AG04449 (cell line): ENCODE data around the gene FLVCR1.

Experiments
- CTCF ChIA-PET: fragments of 350-600 bp; formaldehyde crosslinking; extraction: SDS; loops from one replicate; lab custom pipeline; 2021; ENCODE audit warnings: antibody characterized with exemption; lab: Yijun Ruan, JAX
- POLR2A ChIA-PET: fragments of 400-600, 350-600 bp; formaldehyde crosslinking; extraction: SDS; loops from one replicate; lab custom pipeline; 2020; ENCODE audit warnings: antibody characterized with exemption, inconsistent platforms; lab: Yijun Ruan, JAX
- DNase-seq: peaks from one replicate; pipeline ENCODE4 v3.0.0-alpha.2; 2010; ENCODE audit warnings: low read depth, low spot score
- H3K4me3 ChIP-seq: 2 replicates; pipeline ENCODE4 v1.5.1; 2011; ENCODE audit warnings: low read depth, mild to moderate bottlenecking, control low read depth, low read length
- CTCF ChIP-seq: IDR thresholded peaks from one replicate; pipeline ENCODE4 v1.5.1; 2011; ENCODE audit warnings: mild to moderate bottlenecking, moderate library complexity, low read length, control low read depth, inconsistent platforms; ENCODE audit not compliant: insufficient read depth; ENCODE audit errors: missing control alignments

FLVCR1 gene

GRCh38 chr1:212917858-212918257, 59.8 kb downstream of the FLVCR1 start:
- TF ChIP-seq CTCF: no peak
- ChIA-PET CTCF (no interaction called here), POLR2A (no interaction called here)
- DNase-seq: no peak
- H3K4me3 ChIP-seq: no peak overlapping the region

- no peak overlapping the region for H3K4me3 ChIP-seq
- ChIA-PET POLR2A (no interaction called here), CTCF (interaction anchor here (0.6 kb wide), 1 partner anchor 68 kb away, joined by 4 read pairs; no protein-coding TSS in a partner anchor)
- TF ChIP-seq CTCF: no peak
- no peak for DNase-seq
These were observed 60.7 kb downstream of the FLVCR1 start for GRCh38 chr1:212918824-212919223.

GRCh38 chr1:212920246-212920645, 62.2 kb downstream of the FLVCR1 start:
- ChIA-PET CTCF (interaction anchor here (1.0 kb wide), 1 partner anchor 11 kb away, joined by 3 read pairs; no protein-coding TSS in a partner anchor), POLR2A (no interaction called here)
- no peak for DNase-seq
- TF ChIP-seq CTCF: no peak
- H3K4me3 ChIP-seq: no peak overlapping the region

- POLR2A ChIA-PET: no interaction called here
- TF ChIP-seq CTCF: no peak
- no peak for DNase-seq
- CTCF ChIA-PET: interaction anchor here (1.0 kb wide), 1 partner anchor 12 kb away, joined by 3 read pairs; no protein-coding TSS in a partner anchor
- no peak overlapping the region for H3K4me3 ChIP-seq
These were observed 62.8 kb downstream of the FLVCR1 start for GRCh38 chr1:212920896-212921295.

DNA sequence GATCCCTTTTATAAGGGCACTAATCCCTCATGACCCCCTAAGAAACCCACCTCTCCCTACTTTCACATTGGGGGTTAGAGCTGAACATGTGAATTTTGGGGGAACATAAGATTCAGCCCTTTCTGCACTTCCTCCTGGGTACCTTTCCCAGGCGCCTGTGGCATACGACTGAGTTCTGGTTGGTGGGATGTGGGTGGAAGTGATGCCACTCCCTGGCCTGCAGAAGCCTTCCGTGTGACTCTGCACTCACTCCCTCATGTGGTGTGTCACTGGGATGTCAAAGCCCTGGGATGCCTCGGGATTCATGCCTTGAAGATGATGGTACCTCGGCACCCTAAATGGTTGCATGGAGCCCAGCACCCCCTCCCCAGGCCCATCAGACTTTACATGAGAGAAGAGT, 63.9 kb downstream of the FLVCR1 start:
- no peak for DNase-seq
- H3K4me3 ChIP-seq: no peak overlapping the region
- ChIA-PET CTCF (interaction anchor here (1.0 kb wide), 1 partner anchor 257 kb away, joined by 3 read pairs; no protein-coding TSS in a partner anchor), POLR2A (no interaction called here)
- TF ChIP-seq CTCF: no peak

GRCh38 chr1:212926372-212926771, 68.3 kb downstream of the FLVCR1 start:
- POLR2A ChIA-PET: no interaction called here
- no peak for DNase-seq
- CTCF ChIA-PET: no interaction called here
- no peak for TF ChIP-seq CTCF
- H3K4me3 ChIP-seq: no peak overlapping the region
